GM23338 (cell line): ENCODE data around the gene ASAP2. TPM values are rescaled to one million over a fixed set of nuclear protein-coding genes. Genes with fewer than 3 reads are reported as not detected.
"Not testable (repeated sequence)": the region's sequence is repeated elsewhere in the genome, so short reads cannot be mapped to it uniquely, and the experiment has no call there.

Source experiments
- ATAC-seq: fragments of 200-7000 bp; cut with Tn5 transposase; 3 replicates; pipeline ENCODE4 v1.9.1; 2020
- DNase-seq: peaks from one replicate; pipeline ENCODE4 v3.0.0-alpha.2; 2015; ENCODE audit warnings: low spot score
- H2AFZ ChIP-seq: fragments of 200-600 bp; sonication (generic); 2 replicates; pipeline ENCODE4 v1.8.0; 2016; ENCODE audit warnings: antibody characterized with exemption, mild to moderate bottlenecking, moderate library complexity
- H3F3A ChIP-seq: fragments of 200-600 bp; sonication (generic); replicated peaks from 2 replicates; pipeline ENCODE4 v1.8.0; 2017; ENCODE audit warnings: antibody characterized with exemption, mixed run types, low read depth
- H3K27ac ChIP-seq: fragments of 200-600 bp; sonication (generic); 2 replicates; pipeline ENCODE4 v1.6.1; 2016; ENCODE audit warnings: low read depth
- H3K27me3 ChIP-seq: fragments of 200-600 bp; sonication (generic); 2 replicates; pipeline ENCODE4 v1.8.0; 2016; ENCODE audit warnings: mild to moderate bottlenecking, mixed run types, moderate library complexity; ENCODE audit not compliant: insufficient read depth
- H3K36me3 ChIP-seq: fragments of 200-600 bp; sonication (generic); 2 replicates; pipeline ENCODE4 v1.8.0; 2016; ENCODE audit warnings: mild to moderate bottlenecking; ENCODE audit not compliant: insufficient read depth
- H3K4me1 ChIP-seq: fragments of 200-600 bp; sonication (generic); 2 replicates; pipeline ENCODE4 v1.8.0; 2016; ENCODE audit warnings: mild to moderate bottlenecking, moderate library complexity; ENCODE audit not compliant: insufficient read depth
- H3K4me2 ChIP-seq: fragments of 200-600 bp; sonication (generic); 2 replicates; pipeline ENCODE4 v1.7.1; 2017; ENCODE audit warnings: mixed run types
- H3K4me3 ChIP-seq: fragments of 200-600 bp; sonication (generic); 2 replicates; pipeline ENCODE4 v1.6.1; 2016; ENCODE audit warnings: mixed run types
- H3K79me2 ChIP-seq: fragments of 200-600 bp; sonication (generic); replicated peaks from 2 replicates; pipeline ENCODE4 v1.8.0; 2017; ENCODE audit warnings: mild to moderate bottlenecking; ENCODE audit not compliant: insufficient read depth
- H3K9me2 ChIP-seq: fragments of 200-600 bp; sonication (generic); 2 replicates; pipeline ENCODE4 v1.8.0; 2017; ENCODE audit not compliant: insufficient read depth
- H4K20me1 ChIP-seq: fragments of 200-600 bp; sonication (generic); replicated peaks from 2 replicates; pipeline ENCODE4 v1.8.0; 2017; ENCODE audit warnings: mild to moderate bottlenecking; ENCODE audit not compliant: insufficient read depth
- H3K27ac Mint-ChIP-seq: 2 replicates; pipeline ENCODE4 v1.8.0; 2020; ENCODE audit warnings: inconsistent platforms, mild to moderate bottlenecking, moderate library complexity, mixed read lengths
- H3K27me3 Mint-ChIP-seq: 3 replicates; pipeline ENCODE4 v1.8.0; 2022; ENCODE audit warnings: low read depth, mild to moderate bottlenecking, moderate library complexity, mixed read lengths, inconsistent platforms; ENCODE audit not compliant: insufficient read depth, poor library complexity
- H3K36me3 Mint-ChIP-seq: 3 replicates; pipeline ENCODE4 v1.8.0; 2021; ENCODE audit warnings: low read depth, mild to moderate bottlenecking, inconsistent platforms, moderate library complexity, mixed read lengths
- H3K4me1 Mint-ChIP-seq: 3 replicates; pipeline ENCODE4 v1.8.0; 2020; ENCODE audit warnings: mild to moderate bottlenecking, inconsistent platforms, mixed read lengths
- H3K4me3 Mint-ChIP-seq: 3 replicates; pipeline ENCODE4 v1.8.0; 2021; ENCODE audit warnings: moderate library complexity, mild to moderate bottlenecking, inconsistent platforms, mixed read lengths
- H3K9me3 Mint-ChIP-seq: 3 replicates; pipeline ENCODE4 v1.8.0; 2020; ENCODE audit warnings: moderate library complexity, mild to moderate bottlenecking, inconsistent platforms, mixed read lengths
- CTCF ChIP-seq, 2 experiments: fragments of 200-600 bp in 1 of 2; sonication (generic) in 1 of 2; conservative IDR thresholded peaks; 2 replicates each; pipeline versions ENCODE4 v1.5.1 to v1.6.1; 2016 to 2017; ENCODE audit warnings: antibody characterized with exemption in 2 of 2, low read depth in 2 of 2, mild to moderate bottlenecking in 2 of 2, moderate library complexity in 1 of 2
- ETS1 ChIP-seq: IDR thresholded peaks from 2 replicates; pipeline ENCODE4 v1.6.1; 2016; ENCODE audit warnings: antibody characterized with exemption
- EZH2phosphoT487 ChIP-seq: fragments of 200-600 bp; sonication (generic); IDR thresholded peaks from one replicate; pipeline ENCODE4 v1.8.1; 2018; ENCODE audit warnings: antibody characterized with exemption; ENCODE audit not compliant: unreplicated experiment
- JUNB ChIP-seq: IDR thresholded peaks from one replicate; pipeline ENCODE4 v1.6.1; 2016; ENCODE audit warnings: antibody characterized with exemption; ENCODE audit not compliant: unreplicated experiment
- NANOG ChIP-seq: IDR thresholded peaks from 2 replicates; pipeline ENCODE4 v1.6.1; 2016; ENCODE audit warnings: antibody characterized with exemption, borderline replicate concordance
- POLR2AphosphoS5 ChIP-seq: IDR thresholded peaks from 2 replicates; pipeline ENCODE4 v1.6.1; 2016; ENCODE audit warnings: antibody characterized with exemption, low read depth
- REST ChIP-seq: IDR thresholded peaks from one replicate; pipeline ENCODE4 v1.6.1; 2018; ENCODE audit warnings: antibody characterized with exemption; ENCODE audit not compliant: unreplicated experiment
- STAT1 ChIP-seq: IDR thresholded peaks from one replicate; pipeline ENCODE4 v1.6.1; 2016; ENCODE audit warnings: antibody characterized with exemption; ENCODE audit not compliant: unreplicated experiment
- ZNF114 ChIP-seq: fragments of 250-450 bp; sonication (Bioruptor Pico); IDR thresholded peaks from 2 replicates; pipeline ENCODE4 v1.5.0; 2020; ENCODE audit warnings: mild to moderate bottlenecking, moderate library complexity
- ZNF331 ChIP-seq: fragments of 250-450 bp; sonication (Bioruptor Pico); IDR thresholded peaks from 2 replicates; pipeline ENCODE4 v1.5.0; 2020; ENCODE audit warnings: low read depth, mild to moderate bottlenecking, moderate library complexity
- polyA plus RNA-seq: library from polyadenylated mRNA; unstranded; fragments of >200 nt; fragmentation: Nextera tagmentation; extraction: Ambion mirVana; gene quantifications from 2 replicates; pipeline ENCODE4 v1.2.1, GENCODE V29; 2016
- total RNA-seq: library from RNA; depleted of rRNA; stranded (reverse); fragments of >200 nt; shearing (Covaris generic); gene quantifications from 2 replicates; pipeline ENCODE4 v1.2.3, GENCODE V29; 2014

ASAP2 gene
- total and polyA plus RNA-seq, 2 experiments from 2014 or later, result 2.6 to 15.6 TPM

GRCh38 chr2:9397201-9397600 is 190.6 kb downstream of the ASAP2 start (continued):
- TF ChIP-seq REST (no peak), ZNF331 (no peak), POLR2AphosphoS5 (no peak), STAT1 (no peak), ETS1 (no peak)

- not testable (repeated sequence) for H3K27me3 Mint-ChIP-seq, H3K79me2 ChIP-seq, H3K4me1 ChIP-seq, ATAC-seq, H3K4me3 Mint-ChIP-seq, H3K36me3 ChIP-seq, H3K9me3 Mint-ChIP-seq, H2AFZ ChIP-seq, H3K27ac Mint-ChIP-seq, H3F3A ChIP-seq, H4K20me1 ChIP-seq, H3K27ac ChIP-seq, DNase-seq, H3K4me2 ChIP-seq, H3K27me3 ChIP-seq, H3K4me3 ChIP-seq, H3K9me2 ChIP-seq
- H3K4me1 Mint-ChIP-seq, result peaks cover 23% of the 10 kb centered on the region
- peaks cover 11% of the 10 kb centered on the region for H3K36me3 Mint-ChIP-seq
Measured at GRCh38 chr2:9398251-9398650, 191.6 kb downstream of the ASAP2 start.

- Histone ChIP-seq H3K36me3 (no peaks in the 10 kb centered on the region; the same call in 1 of the 2 replicates), H3K27me3 (no peaks in the 10 kb centered on the region), H3K4me1 (no peaks in the 10 kb centered on the region), H3K79me2 (no peaks in the 10 kb centered on the region), H2AFZ (no peak overlapping the region), H3K27ac (no peak overlapping the region), H3K4me3 (no peak overlapping the region), H3K4me2 (no peak overlapping the region), H3K9me2 (no peaks in the 10 kb centered on the region), H3F3A (no peaks in the 10 kb centered on the region), H4K20me1 (no peaks in the 10 kb centered on the region; the same call in 1 of the 2 replicates)
- DNase-seq (no peak), ATAC-seq (no peak)
- no peak overlapping the region for H3K4me3 Mint-ChIP-seq
- peaks cover 16% of the 10 kb centered on the region for H3K4me1 Mint-ChIP-seq
- peak overlapping the region; percentile 67; the same call in 1 of the 2 replicates for H3K27ac Mint-ChIP-seq
- H3K9me3 Mint-ChIP-seq, result no peaks in the 10 kb centered on the region
- H3K27me3 Mint-ChIP-seq, result peaks cover 7% of the 10 kb centered on the region
- peaks cover 10% of the 10 kb centered on the region for H3K36me3 Mint-ChIP-seq
- no peak for TF ChIP-seq CTCF (conservative IDR thresholded peaks at IDR 0.05; ENCODE audit: low read depth in 2 of 2)
- no peak for TF ChIP-seq STAT1
- no peak for TF ChIP-seq JUNB
- TF ChIP-seq REST, result no peak
- no peak for TF ChIP-seq ETS1
- TF ChIP-seq NANOG, result no peak
- no peak for TF ChIP-seq ZNF331
- TF ChIP-seq EZH2phosphoT487, result no peak
- TF ChIP-seq ZNF114 (CRISPR knock-in tag), result no peak
Measured at GRCh38 chr2:9398881-9399780, 192.5 kb downstream of the ASAP2 start.
